ENCODE data around the gene UQCRH.

UQCRH gene

GRCh38 chr1:46341222-46342083 is 38.0 kb downstream of the UQCRH start:
- WGBS, 2 donors (ENCODE audit: extremely low coverage in 2 of 2, insufficient read length in 2 of 2, insufficient replicate concordance in 1 of 2), result no CpG with 5 or more reads among the region's 31 CpGs

GRCh38 chr1:46342084-46342656 is 38.7 kb downstream of the UQCRH start:
- WGBS, 2 donors (ENCODE audit: extremely low coverage in 2 of 2, insufficient read length in 2 of 2, insufficient replicate concordance in 1 of 2), result no CpG with 5 or more reads among the region's 6 CpGs
- Histone ChIP-seq H3K4ac (ENCODE audit: low read length) (no peak overlapping the region), H3K9me3 (replicated peaks in 1 of 2; ENCODE audit: control insufficient read depth in 2 of 2, insufficient read depth in 1 of 2, low read depth in 1 of 2, low read length in 2 of 2) (no peaks in the 10 kb centered on the region), H3K4me2 (ENCODE audit: insufficient read depth, low read length, poor library complexity, severe bottlenecking) (no peak overlapping the region), H3K79me1 (ENCODE audit: low read depth, low read length) (peaks cover 7% of the 10 kb centered on the region), H3K9ac (ENCODE audit: low read depth, low read length, poor library complexity) (no peak overlapping the region), H2BK120ac (ENCODE audit: low read depth, low read length) (no peak overlapping the region), H2BK5ac (ENCODE audit: low read length) (no peak overlapping the region), H2BK12ac (ENCODE audit: low read length) (no peak overlapping the region), H4K91ac (ENCODE audit: low read depth, low read length, poor library complexity) (no peak overlapping the region), H2AK5ac (ENCODE audit: low read depth, low read length) (no peak overlapping the region), H4K8ac (ENCODE audit: low read depth, low read length) (no peak overlapping the region), H3K23ac (ENCODE audit: low read depth, low read length, poor library complexity) (no peak overlapping the region), H2AFZ (ENCODE audit: low read length) (no peak overlapping the region), H3K14ac (ENCODE audit: low read length) (no peak overlapping the region), H3K27ac (replicated peaks; ENCODE audit: low read length) (no peak overlapping the region), H3K4me1 (ENCODE audit: control insufficient read depth in 2 of 2, insufficient read depth in 1 of 2, low read depth in 1 of 2, low read length in 2 of 2) (peaks cover 0 to 8% of the 10 kb centered on the region in 2 donors), H3K18ac (ENCODE audit: low read length) (no peak overlapping the region), H2BK15ac (ENCODE audit: low read length) (no peak overlapping the region), H3K4me3 (ENCODE audit: low read length in 2 of 2) (peak overlapping the region in 1 of 2 donors; percentile 56), H3K27me3 (ENCODE audit: control insufficient read depth in 3 of 3, insufficient read depth in 3 of 3, low read depth in 1 of 3, low read length in 3 of 3) (no peaks in the 10 kb centered on the region), H3K36me3 (replicated peaks in 1 of 2; ENCODE audit: control insufficient read depth in 2 of 2, insufficient read depth in 2 of 2, low read length in 2 of 2) (peaks cover 29 to 50% of the 10 kb centered on the region in 2 donors)
- no peak for DNase-seq (ENCODE audit: low spot score)

More at GRCh38 chr1:46341222-46342083, 38.0 kb downstream of the UQCRH start:
- H2AFZ ChIP-seq (ENCODE audit: low read length), result peak overlapping the region; percentile 91
- peak overlapping the region; percentile 14 for H2AK5ac ChIP-seq (ENCODE audit: low read depth, low read length)
- peak overlapping the region; percentile 71 to 86 for H3K4me3 ChIP-seq (ENCODE audit: low read length in 2 of 2)
- H3K36me3 ChIP-seq (replicated peaks in 1 of 2; ENCODE audit: control insufficient read depth in 2 of 2, insufficient read depth in 2 of 2, low read length in 2 of 2), result peaks cover 25 to 43% of the 10 kb centered on the region in 2 donors
- no peaks in the 10 kb centered on the region for H3K9me3 ChIP-seq (replicated peaks in 1 of 2; ENCODE audit: control insufficient read depth in 2 of 2, insufficient read depth in 1 of 2, low read depth in 1 of 2, low read length in 2 of 2)
- H4K8ac ChIP-seq (ENCODE audit: low read depth, low read length), result no peak overlapping the region
- H3K18ac ChIP-seq (ENCODE audit: low read length), result peak overlapping the region; percentile 17
- H2BK120ac ChIP-seq (ENCODE audit: low read depth, low read length), result no peak overlapping the region
- H3K23ac ChIP-seq (ENCODE audit: low read depth, low read length, poor library complexity), result no peak overlapping the region
- peak overlapping the region; percentile 67 for H3K4me2 ChIP-seq (ENCODE audit: insufficient read depth, low read length, poor library complexity, severe bottlenecking)
- H2BK15ac ChIP-seq (ENCODE audit: low read length), result no peak overlapping the region
- H3K9ac ChIP-seq (ENCODE audit: low read depth, low read length, poor library complexity), result peak overlapping the region; percentile 50
- H3K79me1 ChIP-seq (ENCODE audit: low read depth, low read length), result peaks cover 7% of the 10 kb centered on the region
- no peak for DNase-seq (ENCODE audit: low spot score)
- H3K4ac ChIP-seq (ENCODE audit: low read length), result no peak overlapping the region
- no peaks in the 10 kb centered on the region for H3K27me3 ChIP-seq (ENCODE audit: control insufficient read depth in 3 of 3, insufficient read depth in 3 of 3, low read depth in 1 of 3, low read length in 3 of 3)
- H3K4me1 ChIP-seq (ENCODE audit: control insufficient read depth in 2 of 2, insufficient read depth in 1 of 2, low read depth in 1 of 2, low read length in 2 of 2), result peaks cover 0 to 8% of the 10 kb centered on the region in 2 donors
- no peak overlapping the region for H4K91ac ChIP-seq (ENCODE audit: low read depth, low read length, poor library complexity)
- no peak overlapping the region for H2BK12ac ChIP-seq (ENCODE audit: low read length)
- no peak overlapping the region for H3K14ac ChIP-seq (ENCODE audit: low read length)
- peak overlapping the region; percentile 12 for H3K27ac ChIP-seq (replicated peaks; ENCODE audit: low read length)
- no peak overlapping the region for H2BK5ac ChIP-seq (ENCODE audit: low read length)

GRCh38 chr1:46342677-46343350 is 39.3 kb downstream of the UQCRH start:
- no peak for DNase-seq (ENCODE audit: low spot score)
- Histone ChIP-seq H2BK120ac (ENCODE audit: low read depth, low read length) (no peak overlapping the region), H2AFZ (ENCODE audit: low read length) (no peak overlapping the region), H2BK12ac (ENCODE audit: low read length) (no peak overlapping the region), H2BK5ac (ENCODE audit: low read length) (no peak overlapping the region), H3K27me3 (ENCODE audit: control insufficient read depth in 3 of 3, insufficient read depth in 3 of 3, low read depth in 1 of 3, low read length in 3 of 3) (no peaks in the 10 kb centered on the region), H3K23ac (ENCODE audit: low read depth, low read length, poor library complexity) (no peak overlapping the region), H3K9ac (ENCODE audit: low read depth, low read length, poor library complexity) (no peak overlapping the region), H2AK5ac (ENCODE audit: low read depth, low read length) (no peak overlapping the region), H3K4me2 (ENCODE audit: insufficient read depth, low read length, poor library complexity, severe bottlenecking) (no peak overlapping the region), H3K18ac (ENCODE audit: low read length) (no peak overlapping the region), H3K4me3 (ENCODE audit: low read length in 2 of 2) (no peak overlapping the region), H3K9me3 (replicated peaks in 1 of 2; ENCODE audit: control insufficient read depth in 2 of 2, insufficient read depth in 1 of 2, low read depth in 1 of 2, low read length in 2 of 2) (no peaks in the 10 kb centered on the region), H4K8ac (ENCODE audit: low read depth, low read length) (no peak overlapping the region), H2BK15ac (ENCODE audit: low read length) (no peak overlapping the region), H3K27ac (replicated peaks; ENCODE audit: low read length) (no peak overlapping the region), H4K91ac (ENCODE audit: low read depth, low read length, poor library complexity) (no peak overlapping the region), H3K4me1 (ENCODE audit: control insufficient read depth in 2 of 2, insufficient read depth in 1 of 2, low read depth in 1 of 2, low read length in 2 of 2) (peaks cover 0 to 8% of the 10 kb centered on the region in 2 donors), H3K79me1 (ENCODE audit: low read depth, low read length) (peaks cover 7% of the 10 kb centered on the region), H3K36me3 (replicated peaks in 1 of 2; ENCODE audit: control insufficient read depth in 2 of 2, insufficient read depth in 2 of 2, low read length in 2 of 2) (peaks cover 31 to 55% of the 10 kb centered on the region in 2 donors), H3K4ac (ENCODE audit: low read length) (no peak overlapping the region), H3K14ac (ENCODE audit: low read length) (no peak overlapping the region)
- no CpG with 5 or more reads among the region's 8 CpGs for WGBS, 2 donors (ENCODE audit: extremely low coverage in 2 of 2, insufficient read length in 2 of 2, insufficient replicate concordance in 1 of 2)

GRCh38 chr1:46343351-46343695 is 39.8 kb downstream of the UQCRH start:
- no peak overlapping the region for H3K23ac ChIP-seq (ENCODE audit: low read depth, low read length, poor library complexity)
- no peak overlapping the region for H3K18ac ChIP-seq (ENCODE audit: low read length)
- no peaks in the 10 kb centered on the region for H3K9me3 ChIP-seq (replicated peaks in 1 of 2; ENCODE audit: control insufficient read depth in 2 of 2, insufficient read depth in 1 of 2, low read depth in 1 of 2, low read length in 2 of 2)
- H3K4me3 ChIP-seq (ENCODE audit: low read length in 2 of 2), result no peak overlapping the region
- H3K4me2 ChIP-seq (ENCODE audit: insufficient read depth, low read length, poor library complexity, severe bottlenecking), result no peak overlapping the region
- no peak overlapping the region for H4K91ac ChIP-seq (ENCODE audit: low read depth, low read length, poor library complexity)
- peaks cover 0 to 8% of the 10 kb centered on the region in 2 donors for H3K4me1 ChIP-seq (ENCODE audit: control insufficient read depth in 2 of 2, insufficient read depth in 1 of 2, low read depth in 1 of 2, low read length in 2 of 2)
- H2BK15ac ChIP-seq (ENCODE audit: low read length), result no peak overlapping the region
- H2BK12ac ChIP-seq (ENCODE audit: low read length), result no peak overlapping the region
- H2BK120ac ChIP-seq (ENCODE audit: low read depth, low read length), result no peak overlapping the region
- no peak overlapping the region for H2AK5ac ChIP-seq (ENCODE audit: low read depth, low read length)
- H2AFZ ChIP-seq (ENCODE audit: low read length), result no peak overlapping the region
- H2BK5ac ChIP-seq (ENCODE audit: low read length), result no peak overlapping the region
- H3K27ac ChIP-seq (replicated peaks; ENCODE audit: low read length), result no peak overlapping the region
- H3K14ac ChIP-seq (ENCODE audit: low read length), result no peak overlapping the region
- no peak overlapping the region for H3K9ac ChIP-seq (ENCODE audit: low read depth, low read length, poor library complexity)
- H3K27me3 ChIP-seq (ENCODE audit: control insufficient read depth in 3 of 3, insufficient read depth in 3 of 3, low read depth in 1 of 3, low read length in 3 of 3), result no peaks in the 10 kb centered on the region
- H3K4ac ChIP-seq (ENCODE audit: low read length), result no peak overlapping the region
- no peak overlapping the region for H4K8ac ChIP-seq (ENCODE audit: low read depth, low read length)
- peaks cover 31 to 57% of the 10 kb centered on the region in 2 donors for H3K36me3 ChIP-seq (replicated peaks in 1 of 2; ENCODE audit: control insufficient read depth in 2 of 2, insufficient read depth in 2 of 2, low read length in 2 of 2)
- WGBS, 2 donors (ENCODE audit: extremely low coverage in 2 of 2, insufficient read length in 2 of 2, insufficient replicate concordance in 1 of 2), result no CpG with 5 or more reads among the region's 4 CpGs
- DNase-seq (ENCODE audit: low spot score), result no peak
- H3K79me1 ChIP-seq (ENCODE audit: low read depth, low read length), result peaks cover 7% of the 10 kb centered on the region
